IMR-90 (cell line): ENCODE measurements around the gene MERTK. TPM values are rescaled to one million over a fixed set of nuclear protein-coding genes. Genes with fewer than 3 reads are reported as not detected.

Experiments
- ATAC-seq: fragments of 200-7000 bp; cut with Tn5 transposase; 2 replicates; pipeline ENCODE4 v1.9.1; 2020; ENCODE audit warnings: low read depth, mild to moderate bottlenecking, moderate library complexity
- BruUV-seq: library from RNA; stranded (reverse); fragments of 400-500 nt; replicated peaks from 2 replicates; lab custom pipeline; 2021; lab: Mats Ljungman, UMichigan
- CTCF ChIA-PET: fragments of 300-600 bp; formaldehyde crosslinking; extraction: SDS; loops from one replicate; lab custom pipeline; 2021; ENCODE audit warnings: antibody characterized with exemption; lab: Yijun Ruan, JAX
- POLR2A ChIA-PET: fragments of 300-600 bp; sonication (Branson Sonifier 250); formaldehyde crosslinking; loops from one replicate; lab custom pipeline; 2022; ENCODE audit warnings: antibody characterized with exemption; ENCODE audit not compliant: unreplicated experiment; lab: Charles Lee
- DNase-seq: peaks from one replicate; pipeline ENCODE4 v3.0.0; 2013
- H2AFZ ChIP-seq: replicated peaks from 2 replicates; pipeline ENCODE3; 2013; ENCODE audit warnings: low read length, mild to moderate bottlenecking; ENCODE audit not compliant: poor library complexity
- H2AK5ac ChIP-seq: 2 replicates; pipeline ENCODE4 v1.6.1; 2013; ENCODE audit warnings: low read depth, low read length, inconsistent platforms
- H2AK9ac ChIP-seq: replicated peaks from 2 replicates; pipeline ENCODE3; 2013; ENCODE audit warnings: mild to moderate bottlenecking, low read depth, low read length, moderate library complexity; ENCODE audit not compliant: poor library complexity
- H2BK120ac ChIP-seq: 2 replicates; pipeline ENCODE4 v1.6.1; 2013; ENCODE audit warnings: low read depth, low read length, inconsistent platforms
- H2BK15ac ChIP-seq: 3 replicates; pipeline ENCODE4 v1.6.1; 2013; ENCODE audit warnings: low read depth, low read length, inconsistent platforms
- H2BK20ac ChIP-seq: 2 replicates; pipeline ENCODE4 v1.6.1; 2013; ENCODE audit warnings: low read depth, mild to moderate bottlenecking, inconsistent platforms, low read length, moderate library complexity
- H2BK5ac ChIP-seq: 2 replicates; pipeline ENCODE4 v1.6.1; 2013; ENCODE audit warnings: mild to moderate bottlenecking, low read depth, low read length, inconsistent platforms; ENCODE audit not compliant: poor library complexity, severe bottlenecking
- H3K14ac ChIP-seq: replicated peaks from 2 replicates; pipeline ENCODE4 v1.6.1; 2013; ENCODE audit warnings: low read depth, low read length, inconsistent platforms
- H3K18ac ChIP-seq: 2 replicates; pipeline ENCODE4 v1.6.1; 2013; ENCODE audit warnings: low read depth, low read length, control low read depth
- H3K23ac ChIP-seq: 2 replicates; pipeline ENCODE4 v1.6.1; 2013; ENCODE audit warnings: low read depth, low read length, inconsistent platforms
- H3K27ac ChIP-seq: 2 replicates; pipeline ENCODE4 v1.5.1; 2013; ENCODE audit warnings: mild to moderate bottlenecking, control low read depth, low read length; ENCODE audit not compliant: insufficient read depth
- H3K27me3 ChIP-seq: 2 replicates; pipeline ENCODE4 v1.6.1; 2013; ENCODE audit warnings: low read length; ENCODE audit not compliant: control insufficient read depth, insufficient read depth
- H3K36me3 ChIP-seq: 2 replicates; pipeline ENCODE4 v1.6.1; 2013; ENCODE audit warnings: low read length, mixed read lengths; ENCODE audit not compliant: control insufficient read depth, insufficient read depth
- H3K4ac ChIP-seq: 2 replicates; pipeline ENCODE4 v1.6.1; 2013; ENCODE audit warnings: low read depth, low read length, inconsistent platforms
- H3K4me1 ChIP-seq: 2 replicates; pipeline ENCODE4 v1.6.1; 2013; ENCODE audit warnings: low read length, mixed read lengths; ENCODE audit not compliant: control insufficient read depth, insufficient read depth
- H3K4me2 ChIP-seq: 2 replicates; pipeline ENCODE4 v1.6.1; 2013; ENCODE audit warnings: low read depth, mild to moderate bottlenecking, control low read depth, low read length, moderate library complexity
- H3K4me3 ChIP-seq: 2 replicates; pipeline ENCODE4 v1.5.1; 2013; ENCODE audit warnings: low read depth, mild to moderate bottlenecking, control low read depth, low read length, moderate library complexity; ENCODE audit not compliant: insufficient read depth
- H3K56ac ChIP-seq: 2 replicates; pipeline ENCODE4 v1.6.1; 2013; ENCODE audit warnings: low read length, inconsistent platforms; ENCODE audit not compliant: insufficient read depth; ENCODE audit errors: extremely low read depth
- H3K79me1 ChIP-seq, 2 experiments: 2 replicates each; pipeline ENCODE4 v1.6.1; 2013; ENCODE audit warnings: low read length in 2 of 2, inconsistent platforms in 1 of 2, low read depth in 1 of 2
- H3K9ac ChIP-seq: 2 replicates; pipeline ENCODE4 v1.6.1; 2013; ENCODE audit warnings: low read depth, low read length, control low read depth
- H3K9me1 ChIP-seq: 2 replicates; pipeline ENCODE4 v1.6.1; 2013; ENCODE audit warnings: low read length, inconsistent platforms; ENCODE audit not compliant: insufficient read depth
- H3K9me3 ChIP-seq: 2 replicates; pipeline ENCODE4 v1.6.1; 2013; ENCODE audit warnings: low read length; ENCODE audit not compliant: control insufficient read depth, insufficient read depth
- H4K20me1 ChIP-seq: 2 replicates; pipeline ENCODE4 v1.6.1; 2013; ENCODE audit warnings: low read length, inconsistent platforms; ENCODE audit not compliant: insufficient read depth
- H4K5ac ChIP-seq: 2 replicates; pipeline ENCODE4 v1.6.1; 2013; ENCODE audit warnings: mild to moderate bottlenecking, low read depth, low read length, control low read depth
- H4K8ac ChIP-seq, 2 experiments: 2 replicates each; pipeline ENCODE4 v1.6.1; 2013; ENCODE audit warnings: low read depth in 2 of 2, low read length in 2 of 2, control low read depth in 1 of 2, inconsistent platforms in 1 of 2
- H4K91ac ChIP-seq: 2 replicates; pipeline ENCODE4 v1.6.1; 2013; ENCODE audit warnings: low read depth, low read length, inconsistent platforms; ENCODE audit not compliant: insufficient read depth
- CEBPB ChIP-seq: IDR thresholded peaks from 2 replicates; pipeline ENCODE4 v1.6.1; 2012; ENCODE audit warnings: low read depth, low read length, improper control_type of control experiment
- FOS ChIP-seq: fragments of 150-350 bp; IDR thresholded peaks from 2 replicates; pipeline ENCODE4 v1.6.1; 2016; ENCODE audit warnings: low read depth, low read length
- POLR2A ChIP-seq: IDR thresholded peaks from 2 replicates; pipeline ENCODE4 v1.6.1; 2012; ENCODE audit warnings: mild to moderate bottlenecking, low read depth, low read length
- RCOR1 ChIP-seq: IDR thresholded peaks from 2 replicates; pipeline ENCODE4 v1.6.1; 2012; ENCODE audit warnings: mild to moderate bottlenecking, low read length, improper control_type of control experiment; ENCODE audit not compliant: insufficient replicate concordance
- WGBS, 2 experiments: methylation state at CpG; one replicate each; pipeline versions ENCODE4 v1.1.5 to v1.1.7; 2013; ENCODE audit warnings: missing lambda C conversion rate in 2 of 2; ENCODE audit not compliant: insufficient read length in 1 of 2; ENCODE audit errors: extremely low coverage in 2 of 2; 5-methylcytosine and 5-hydroxymethylcytosine counted together
- dilution Hi-C: fragments of 300-500 bp; cut with HindIII; formaldehyde crosslinking; loops from one replicate; pipeline ENCODE4 v1.14.3; 2018; ENCODE audit warnings: low sequenced_read_pairs; ENCODE audit not compliant: unreplicated experiment
- in situ Hi-C: fragments of 300-500 bp; cut with MboI; formaldehyde crosslinking; loops from 3 replicates; pipeline ENCODE4 v1.14.3; 2019; ENCODE audit warnings: low sequenced_read_pairs, inconsistent platforms, mixed read lengths
- intact Hi-C: fragments of 100-400 bp; cut with micrococcal nuclease; formaldehyde crosslinking; loops from 2 replicates; pipeline ENCODE4 v1.10.0; 2022
- polyA plus RNA-seq, 3 experiments: library from polyadenylated mRNA; depleted of rRNA; stranded (reverse); fragments of >200 nt; gene quantifications; 2 replicates each; pipeline ENCODE4 v1.2.3, GENCODE V29; 2012; ENCODE audit warnings: low replicate concordance in 1 of 3
- total RNA-seq: library from RNA; depleted of rRNA; stranded (reverse); fragments of >200 nt; gene quantifications from 2 replicates; pipeline ENCODE4 v1.2.3, GENCODE V29; 2012
- TF ChIP-seq, protein P1 (sequence below): fragments of 150-350 bp; IDR thresholded peaks from 2 replicates; pipeline ENCODE4 v1.6.1; 2016; ENCODE audit warnings: low read depth, mild to moderate bottlenecking, low read length, moderate library complexity, borderline replicate concordance
- TF ChIP-seq, protein P2 (sequence below): fragments of 150-350 bp; IDR thresholded peaks from 2 replicates; pipeline ENCODE4 v1.6.1; 2017; ENCODE audit warnings: mild to moderate bottlenecking, antibody characterized with exemption, low read length, low read depth

MERTK gene
- total and polyA plus RNA-seq, 2 of the 4 experiments (the other 2 are of a cell fraction), result 0.36 to 0.62 TPM

DNA sequence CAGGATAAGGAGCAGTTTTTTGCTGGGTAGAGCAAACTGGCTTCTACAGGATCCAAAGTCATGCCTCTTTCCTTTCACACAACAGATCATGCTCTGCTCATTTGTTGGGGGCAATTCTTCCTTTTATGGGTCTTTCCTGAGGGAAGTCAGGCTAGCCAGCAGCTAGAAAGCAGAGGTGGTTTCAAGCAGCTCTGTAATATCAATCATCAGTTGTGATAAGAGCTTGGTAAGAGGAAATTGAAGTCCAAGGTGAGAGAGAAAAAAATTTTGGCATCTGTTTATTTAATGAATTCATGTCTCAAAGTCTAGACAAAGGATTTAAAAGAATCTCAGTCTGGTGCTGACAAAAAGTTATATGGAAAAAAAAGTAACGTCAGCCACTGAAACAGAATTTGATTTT, 162.9 kb downstream of the MERTK start:
- no peak overlapping the region; a peak in 1 of 4 replicates for H4K8ac ChIP-seq
- H2BK15ac ChIP-seq, result no peak overlapping the region
- ATAC-seq (no peak), DNase-seq (no peak)
- no peak overlapping the region for H3K4ac ChIP-seq
- no peak overlapping the region for H4K91ac ChIP-seq
- no peak overlapping the region for H2AFZ ChIP-seq
- ChIA-PET POLR2A (no interaction called here), CTCF (no interaction called here)
- H2BK120ac ChIP-seq, result no peak overlapping the region
- peaks cover 23% of the 10 kb centered on the region for H3K4me1 ChIP-seq
- H3K79me1 ChIP-seq, result peaks cover 50 to 75% of the 10 kb centered on the region in 2 experiments
- no peak for TF ChIP-seq FOS
- TF ChIP-seq, protein P1, sequence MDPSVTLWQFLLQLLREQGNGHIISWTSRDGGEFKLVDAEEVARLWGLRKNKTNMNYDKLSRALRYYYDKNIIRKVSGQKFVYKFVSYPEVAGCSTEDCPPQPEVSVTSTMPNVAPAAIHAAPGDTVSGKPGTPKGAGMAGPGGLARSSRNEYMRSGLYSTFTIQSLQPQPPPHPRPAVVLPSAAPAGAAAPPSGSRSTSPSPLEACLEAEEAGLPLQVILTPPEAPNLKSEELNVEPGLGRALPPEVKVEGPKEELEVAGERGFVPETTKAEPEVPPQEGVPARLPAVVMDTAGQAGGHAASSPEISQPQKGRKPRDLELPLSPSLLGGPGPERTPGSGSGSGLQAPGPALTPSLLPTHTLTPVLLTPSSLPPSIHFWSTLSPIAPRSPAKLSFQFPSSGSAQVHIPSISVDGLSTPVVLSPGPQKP, result no peak
- TF ChIP-seq RCOR1, result no peak
- TF ChIP-seq POLR2A, result no peak
- TF ChIP-seq CEBPB, result no peak
- TF ChIP-seq, protein P2, sequence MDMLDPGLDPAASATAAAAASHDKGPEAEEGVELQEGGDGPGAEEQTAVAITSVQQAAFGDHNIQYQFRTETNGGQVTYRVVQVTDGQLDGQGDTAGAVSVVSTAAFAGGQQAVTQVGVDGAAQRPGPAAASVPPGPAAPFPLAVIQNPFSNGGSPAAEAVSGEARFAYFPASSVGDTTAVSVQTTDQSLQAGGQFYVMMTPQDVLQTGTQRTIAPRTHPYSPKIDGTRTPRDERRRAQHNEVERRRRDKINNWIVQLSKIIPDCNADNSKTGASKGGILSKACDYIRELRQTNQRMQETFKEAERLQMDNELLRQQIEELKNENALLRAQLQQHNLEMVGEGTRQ, result no peak
- H3K23ac ChIP-seq, result no peak overlapping the region
- no peak overlapping the region for H3K18ac ChIP-seq
- in situ Hi-C loops, result no loop called here
- H2AK5ac ChIP-seq, result no peak overlapping the region
- H2BK5ac ChIP-seq, result no peak overlapping the region
- no peaks in the 10 kb centered on the region for H3K27me3 ChIP-seq
- no peak overlapping the region for H3K27ac ChIP-seq
- H4K5ac ChIP-seq, result no peak overlapping the region
- H3K9ac ChIP-seq, result no peak overlapping the region
- BruUV-seq, result no TSS peak
- intact Hi-C loops, result no loop called here
- no peak overlapping the region for H2AK9ac ChIP-seq
- no peak overlapping the region for H3K4me2 ChIP-seq
- H3K36me3 ChIP-seq, result peaks cover 29% of the 10 kb centered on the region
- H3K14ac ChIP-seq, result no peak overlapping the region
- no peak overlapping the region for H3K56ac ChIP-seq
- no CpG with 5 or more reads among the region's 1 CpG for WGBS, 2 experiments
- no peak overlapping the region for H3K4me3 ChIP-seq
- no peak overlapping the region for H2BK20ac ChIP-seq
- no peaks in the 10 kb centered on the region for H3K9me3 ChIP-seq
- H4K20me1 ChIP-seq, result peaks cover 23% of the 10 kb centered on the region
- dilution Hi-C loops, result no loop called here
- H3K9me1 ChIP-seq, result peaks cover 23% of the 10 kb centered on the region
